Endothelial cell (in vitro differentiated cells): ENCODE data around the gene PITX2. TPM values are rescaled to one million over a fixed set of nuclear protein-coding genes. Genes with fewer than 3 reads are reported as not detected.
"Not testable (repeated sequence)": the region's sequence is repeated elsewhere in the genome, so short reads cannot be mapped to it uniquely, and the experiment has no call there.

Source experiments
- DNase-seq: peaks from one replicate; pipeline ENCODE4 v3.0.0; 2021; ENCODE audit warnings: low spot score
- H3K27ac Mint-ChIP-seq: one replicate; pipeline ENCODE4 v1.8.0; 2021; ENCODE audit warnings: mixed read lengths, inconsistent platforms; ENCODE audit not compliant: unreplicated experiment
- H3K27me3 Mint-ChIP-seq: one replicate; pipeline ENCODE4 v1.8.0; 2021; ENCODE audit warnings: mild to moderate bottlenecking, moderate library complexity, mixed read lengths, inconsistent platforms; ENCODE audit not compliant: unreplicated experiment
- H3K36me3 Mint-ChIP-seq: one replicate; pipeline ENCODE4 v1.8.0; 2021; ENCODE audit warnings: mild to moderate bottlenecking, low read depth, mixed read lengths, inconsistent platforms; ENCODE audit not compliant: unreplicated experiment
- H3K4me1 Mint-ChIP-seq: one replicate; pipeline ENCODE4 v1.8.0; 2021; ENCODE audit warnings: mild to moderate bottlenecking, mixed read lengths, inconsistent platforms; ENCODE audit not compliant: unreplicated experiment
- H3K4me3 Mint-ChIP-seq: one replicate; pipeline ENCODE4 v1.8.0; 2021; ENCODE audit warnings: mild to moderate bottlenecking, mixed read lengths, inconsistent platforms; ENCODE audit not compliant: unreplicated experiment
- H3K9me3 Mint-ChIP-seq: one replicate; pipeline ENCODE4 v1.8.0; 2021; ENCODE audit warnings: mixed read lengths, inconsistent platforms; ENCODE audit not compliant: unreplicated experiment
- CTCF ChIP-seq: fragments of 200-600 bp; sonication (generic); IDR thresholded peaks from one replicate; pipeline ENCODE4 v1.5.0; 2021; ENCODE audit warnings: antibody characterized with exemption; ENCODE audit not compliant: unreplicated experiment
- total RNA-seq: library from RNA; stranded (reverse); fragmentation: NEBNext Ultra II Directional; extraction: Animal tissue kit (Norgen Biotek cat#: 25700); gene quantifications from one replicate; pipeline ENCODE4 v1.2.1, GENCODE V29; 2021; ENCODE audit not compliant: unreplicated experiment

The PITX2 gene
- total RNA-seq, 1 donor from 2014 or later: 11.9 TPM

DNA sequence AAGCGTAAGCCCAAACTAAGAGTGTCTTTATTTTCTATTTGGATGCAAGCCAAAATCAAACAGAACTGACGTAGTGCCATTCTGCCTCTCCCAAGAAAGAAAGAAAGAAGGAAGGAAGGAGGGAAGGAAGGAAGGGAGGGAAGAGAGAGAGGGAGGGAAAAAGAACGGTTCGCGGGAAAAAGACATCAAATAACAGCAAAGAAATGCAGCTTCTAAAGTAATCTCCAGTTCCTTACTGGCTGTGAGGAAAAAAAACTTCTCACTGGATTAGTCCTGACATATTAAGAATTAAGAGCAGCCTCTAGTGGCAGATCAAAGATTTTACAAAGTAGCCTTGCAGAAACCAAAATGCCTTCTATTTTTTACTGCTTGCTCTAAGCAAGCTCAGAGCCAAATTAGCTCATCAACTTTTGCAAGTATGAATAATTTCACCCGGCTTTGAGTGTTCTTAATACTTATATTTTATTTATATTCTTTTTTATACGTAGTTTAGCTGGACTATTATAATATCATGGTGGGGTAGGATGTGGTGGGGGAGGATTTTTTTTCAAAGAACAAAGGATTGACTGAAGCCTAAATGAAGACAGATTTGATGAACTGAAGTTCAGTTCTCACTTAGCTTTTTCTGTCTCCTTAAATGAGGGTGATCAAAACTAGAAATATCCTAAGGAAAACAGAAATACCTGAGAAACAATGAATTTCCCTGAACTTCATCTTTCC, 36.6 kb downstream of the PITX2 start:
- Mint-ChIP-seq H3K4me1 (no peaks in the 10 kb centered on the region), H3K36me3 (no peaks in the 10 kb centered on the region), H3K4me3 (no peak overlapping the region), H3K9me3 (no peaks in the 10 kb centered on the region), H3K27me3 (no peaks in the 10 kb centered on the region), H3K27ac (no peak overlapping the region)
- no peak for TF ChIP-seq CTCF
- DNase-seq: no peak

DNA sequence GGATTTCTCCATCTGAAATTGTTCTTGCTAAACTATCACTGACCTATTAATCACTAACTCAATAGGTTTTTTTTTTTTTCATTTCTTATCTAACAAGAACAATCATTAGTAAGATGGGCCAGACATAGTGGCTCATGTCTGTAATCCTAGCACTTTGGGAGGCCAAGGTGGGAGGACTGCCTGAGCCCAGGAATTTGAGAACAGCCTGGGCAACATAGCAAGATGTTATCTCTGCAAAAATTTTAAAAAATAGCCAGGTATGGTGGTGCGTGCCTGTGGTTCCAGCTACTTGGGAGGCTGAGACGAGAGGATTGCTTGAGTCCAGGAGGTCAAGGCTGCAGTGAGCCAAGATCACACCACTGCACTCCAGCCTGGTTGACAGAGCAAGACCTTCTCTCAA, 46.2 kb downstream of the PITX2 start:
- H3K4me3 Mint-ChIP-seq, H3K27ac Mint-ChIP-seq, H3K27me3 Mint-ChIP-seq, DNase-seq, H3K4me1 Mint-ChIP-seq, H3K36me3 Mint-ChIP-seq, H3K9me3 Mint-ChIP-seq: not testable (repeated sequence)

Other genes with a start within 250 kb of the PITX2 start
- 3.5 TPM for gene ENPEP, start 146.9 kb downstream of the PITX2 start, total RNA-seq